GM13976 (cell line): Measurements from ENCODE around the gene ITM2C.
A peak's percentile ranks its signal among the peaks of the same experiment; 100 is the strongest.

Experiments
- DNase-seq: peaks from one replicate; pipeline ENCODE4 v3.0.0; 2012; ENCODE audit warnings: low spot score
- in situ Hi-C: fragments of 300-500 bp; cut with MboI; formaldehyde crosslinking; loops from one replicate; pipeline ENCODE4 v1.12.0; 2022; ENCODE audit warnings: low sequenced_read_pairs, mixed read lengths, inconsistent platforms; ENCODE audit not compliant: unreplicated experiment
- TF ChIP-seq, protein P1 (sequence below): IDR thresholded peaks from 2 replicates; pipeline ENCODE4 v1.5.1; 2012; ENCODE audit warnings: borderline replicate concordance, mild to moderate bottlenecking; ENCODE audit not compliant: insufficient read depth; ENCODE audit errors: extremely low read depth, missing control alignments, control extremely low read depth

Gene ITM2C

DNA sequence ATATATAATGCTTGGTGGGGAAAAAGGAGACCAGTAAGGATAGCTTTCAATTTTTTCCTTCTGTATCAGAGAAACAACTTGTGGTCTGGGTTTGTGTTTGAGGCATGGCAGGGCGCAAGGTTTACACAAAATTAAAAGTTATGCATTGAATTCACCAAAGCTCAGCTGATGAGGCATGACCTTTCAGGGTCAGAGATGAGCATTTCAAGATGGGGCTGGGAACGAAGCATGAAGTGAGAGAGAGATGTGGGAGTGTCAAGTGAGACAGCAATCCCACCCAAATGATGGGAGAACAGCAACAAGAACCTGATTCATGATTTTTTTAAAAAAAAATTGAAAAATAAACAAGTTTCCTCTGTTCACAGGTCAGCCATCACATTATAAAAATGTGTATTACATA, 55.4 kb downstream of the ITM2C start:
- in situ Hi-C loops: no loop called here
- no peak for DNase-seq
- TF ChIP-seq, protein P1, sequence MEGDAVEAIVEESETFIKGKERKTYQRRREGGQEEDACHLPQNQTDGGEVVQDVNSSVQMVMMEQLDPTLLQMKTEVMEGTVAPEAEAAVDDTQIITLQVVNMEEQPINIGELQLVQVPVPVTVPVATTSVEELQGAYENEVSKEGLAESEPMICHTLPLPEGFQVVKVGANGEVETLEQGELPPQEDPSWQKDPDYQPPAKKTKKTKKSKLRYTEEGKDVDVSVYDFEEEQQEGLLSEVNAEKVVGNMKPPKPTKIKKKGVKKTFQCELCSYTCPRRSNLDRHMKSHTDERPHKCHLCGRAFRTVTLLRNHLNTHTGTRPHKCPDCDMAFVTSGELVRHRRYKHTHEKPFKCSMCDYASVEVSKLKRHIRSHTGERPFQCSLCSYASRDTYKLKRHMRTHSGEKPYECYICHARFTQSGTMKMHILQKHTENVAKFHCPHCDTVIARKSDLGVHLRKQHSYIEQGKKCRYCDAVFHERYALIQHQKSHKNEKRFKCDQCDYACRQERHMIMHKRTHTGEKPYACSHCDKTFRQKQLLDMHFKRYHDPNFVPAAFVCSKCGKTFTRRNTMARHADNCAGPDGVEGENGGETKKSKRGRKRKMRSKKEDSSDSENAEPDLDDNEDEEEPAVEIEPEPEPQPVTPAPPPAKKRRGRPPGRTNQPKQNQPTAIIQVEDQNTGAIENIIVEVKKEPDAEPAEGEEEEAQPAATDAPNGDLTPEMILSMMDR: no peak

GRCh38 chr2:230921806-230922595, 57.3 kb downstream of the ITM2C start:
- DNase-seq: no peak
- TF ChIP-seq, protein P1: no peak
- in situ Hi-C loops: no loop called here

DNA sequence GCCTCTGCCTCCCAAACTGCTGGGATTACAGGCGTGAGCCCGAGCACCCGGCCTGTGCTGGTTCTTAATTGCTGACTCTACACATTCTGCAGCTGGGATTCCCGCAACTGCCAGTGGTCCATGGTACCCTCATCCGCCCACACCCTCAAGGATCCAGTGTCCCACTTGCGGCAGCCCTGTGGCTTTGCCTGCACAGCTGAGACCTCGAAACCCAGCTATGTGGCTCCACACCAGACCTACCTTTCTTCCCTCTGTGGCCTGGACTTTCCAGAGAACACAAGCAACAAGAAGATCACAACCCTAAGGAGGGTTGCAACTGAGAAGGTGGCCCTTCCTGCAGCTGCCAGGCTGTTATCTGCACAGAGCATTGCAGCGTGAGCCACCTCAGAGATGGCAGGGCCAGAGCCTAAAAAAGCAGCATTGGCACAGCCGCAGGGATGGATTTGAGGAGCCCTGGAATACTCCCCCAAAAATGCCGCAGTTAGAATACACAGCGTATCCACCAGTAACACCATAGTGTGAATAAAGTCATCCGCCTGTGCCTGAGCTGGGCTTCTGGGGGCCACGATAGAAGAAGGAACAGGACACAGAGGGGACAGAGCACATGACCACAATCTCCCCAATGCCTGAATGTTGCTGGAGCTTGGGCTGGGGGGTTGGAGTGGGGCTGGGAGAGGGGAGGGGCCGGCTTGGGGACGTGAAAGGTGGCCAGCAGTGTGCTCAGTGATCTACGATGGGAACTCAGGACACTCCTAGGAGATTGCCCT, 58.4 kb downstream of the ITM2C start:
- TF ChIP-seq, protein P1: no peak
- in situ Hi-C loops: no loop called here
- no peak for DNase-seq

DNA sequence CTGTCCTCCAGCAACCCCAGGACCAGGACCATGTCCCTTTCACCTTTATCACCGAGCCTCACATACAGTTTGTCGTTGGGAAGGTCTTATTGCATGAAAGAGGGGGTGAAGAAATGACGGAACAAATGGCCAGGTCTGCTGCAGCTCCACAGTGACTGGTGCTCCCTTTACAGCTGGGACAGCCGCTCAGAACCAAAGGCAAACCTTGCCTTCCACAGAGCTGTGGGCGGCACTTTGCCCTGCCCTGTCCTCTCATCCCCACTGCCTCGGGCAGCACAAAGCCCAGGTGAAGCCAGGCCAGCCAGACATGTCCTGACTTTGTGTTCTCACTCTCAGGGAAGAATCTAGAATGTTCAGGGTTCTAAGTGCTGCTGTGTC, 59.3 kb downstream of the ITM2C start:
- DNase-seq: no peak
- in situ Hi-C loops: no loop called here
- TF ChIP-seq, protein P1: no peak

GRCh38 chr2:230924470-230925341, 60.0 kb downstream of the ITM2C start, which contains the start of gene GPR55:
GPR55 (minus strand) TSS chr2:230925242; CDS start chr2:230910962, 14,280 bp downstream.
- DNase-seq: peak; percentile 80
- in situ Hi-C loops: no loop called here
- TF ChIP-seq, protein P1: peak; percentile 64

DNA sequence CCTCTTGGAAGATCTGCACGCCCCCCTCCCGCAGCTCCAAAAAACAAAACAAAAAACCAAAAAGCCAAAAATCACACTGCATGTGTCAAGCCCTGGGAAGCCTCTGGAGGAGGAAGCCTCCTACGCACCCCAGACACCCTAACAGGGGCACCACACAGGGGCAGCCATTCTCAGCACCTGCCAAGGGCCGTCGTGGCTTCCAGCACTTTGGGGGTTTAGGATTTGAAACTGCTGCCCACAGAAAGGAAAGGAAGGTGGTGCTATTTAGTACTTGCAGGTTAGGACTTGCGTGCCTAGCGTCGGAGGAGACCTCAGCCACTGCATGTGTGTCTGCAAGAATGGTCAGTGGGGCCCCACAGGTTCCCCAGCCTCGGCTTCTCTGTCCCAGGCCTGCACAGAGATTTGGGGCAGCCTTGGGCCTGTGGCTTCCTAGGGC, 60.7 kb downstream of the ITM2C start:
- in situ Hi-C loops: no loop called here
- DNase-seq: peak; percentile 66
- TF ChIP-seq, protein P1: no peak
